EH (cell line): Measurements from ENCODE around the gene SMIM28.
"Not testable (repeated sequence)": the region's sequence is repeated elsewhere in the genome, so short reads cannot be mapped to it uniquely, and the experiment has no call there.

ENCODE experiments used
- DNase-seq: peaks from one replicate; pipeline ENCODE4 v3.0.0-alpha.2; 2015; ENCODE audit warnings: low read depth

The SMIM28 gene

GRCh38 chr6:138405816-138406413 is 28.2 kb downstream of the SMIM28 start:
- DNase-seq = no peak

DNA sequence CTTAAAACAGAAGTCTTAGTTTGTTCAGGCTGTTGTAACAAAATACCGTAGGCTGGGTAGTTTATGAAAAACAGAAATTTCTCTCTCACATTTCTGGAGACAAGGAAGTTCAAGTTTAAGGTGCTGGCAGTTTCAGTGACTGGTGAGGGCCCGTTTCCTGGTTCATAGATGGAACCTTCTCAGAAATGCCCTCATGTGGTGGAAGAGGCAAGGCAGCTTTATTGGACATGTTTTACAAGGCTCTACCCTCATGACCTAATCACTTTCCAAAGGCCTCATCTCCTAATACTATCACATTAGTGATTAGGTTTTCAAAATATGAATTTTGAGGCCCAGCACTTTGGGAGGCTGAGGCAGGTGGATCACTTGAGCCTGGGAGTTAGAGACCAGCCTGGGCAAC is 28.7 kb downstream of the SMIM28 start:
- no peak for DNase-seq

DNA sequence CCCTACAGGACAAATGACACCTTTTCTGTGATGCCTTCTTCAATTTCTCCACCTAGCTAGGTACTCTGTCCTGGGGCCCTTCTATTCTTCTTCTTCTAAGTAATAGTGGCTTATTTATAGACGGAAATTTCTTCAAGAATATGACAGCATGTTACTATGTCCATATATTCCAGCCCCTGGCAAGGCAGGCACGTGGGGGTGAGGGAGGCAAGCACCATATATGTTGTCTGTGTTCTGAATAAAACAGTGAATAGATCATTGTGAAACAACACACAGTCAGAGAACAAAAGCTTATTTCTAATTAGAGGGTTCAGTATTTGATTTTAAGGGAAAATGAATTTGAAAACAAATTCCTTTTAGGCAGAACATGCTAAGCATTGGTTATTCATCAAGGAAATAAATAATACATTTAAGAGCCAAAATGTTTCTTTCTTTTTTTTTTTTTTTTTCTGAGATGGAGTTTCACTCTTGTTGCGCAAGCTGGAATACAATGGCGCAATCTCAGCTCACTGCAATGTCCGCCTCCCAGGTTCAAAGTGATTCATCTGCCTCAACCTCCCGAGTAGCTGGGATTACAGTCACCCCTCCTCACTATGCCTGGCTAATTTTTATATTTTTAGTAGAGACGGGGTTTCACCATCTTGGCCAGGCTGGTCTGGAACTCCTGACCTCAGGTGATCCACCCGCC is 32.5 kb downstream of the SMIM28 start:
- DNase-seq = peak; percentile 66

DNA sequence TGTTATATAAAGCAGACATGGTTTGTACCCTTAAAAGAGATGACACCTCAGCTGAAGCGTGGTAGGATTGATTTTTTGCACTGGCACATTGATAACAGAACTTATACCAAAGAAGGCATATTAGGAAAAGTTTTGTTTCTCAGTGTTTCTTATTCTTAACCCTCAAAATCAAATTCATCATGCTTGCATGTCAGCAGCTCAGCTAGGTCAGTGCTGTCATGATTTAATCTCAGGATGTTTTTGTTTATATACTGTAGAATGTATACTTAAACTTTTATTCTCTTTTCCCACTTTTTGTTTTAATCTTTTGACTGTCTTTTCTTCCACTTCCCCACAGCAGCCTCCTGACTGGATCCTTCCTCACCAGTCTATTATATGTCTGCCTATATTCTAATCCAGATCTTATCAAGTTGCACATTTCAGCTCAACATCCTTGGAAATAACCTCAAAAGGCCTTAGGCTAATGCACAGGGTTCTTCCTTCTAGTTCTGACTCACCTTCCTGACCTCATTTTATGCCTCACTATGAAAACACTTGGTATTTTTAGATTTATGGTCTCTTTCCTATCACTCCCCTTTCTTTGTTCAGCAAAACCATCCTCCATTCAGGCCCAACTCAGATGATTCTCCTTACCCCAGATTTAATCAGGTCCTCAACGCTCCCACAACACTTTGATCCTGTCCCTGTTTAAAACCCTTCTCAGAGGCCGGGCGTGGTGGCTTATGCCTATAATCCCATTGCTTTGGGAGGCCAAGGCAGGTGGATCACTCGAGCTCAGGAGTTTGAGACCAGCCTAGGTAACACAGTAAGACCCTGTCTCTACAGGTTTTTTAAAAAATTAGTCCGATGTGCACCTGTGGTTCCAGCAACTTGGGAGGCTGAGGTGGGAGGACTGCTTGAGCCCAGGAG is 33.5 kb downstream of the SMIM28 start:
- peak; percentile 90 for DNase-seq

- no peak for DNase-seq
Observed at GRCh38 chr6:138415125-138415524, 37.4 kb downstream of the SMIM28 start.

DNA sequence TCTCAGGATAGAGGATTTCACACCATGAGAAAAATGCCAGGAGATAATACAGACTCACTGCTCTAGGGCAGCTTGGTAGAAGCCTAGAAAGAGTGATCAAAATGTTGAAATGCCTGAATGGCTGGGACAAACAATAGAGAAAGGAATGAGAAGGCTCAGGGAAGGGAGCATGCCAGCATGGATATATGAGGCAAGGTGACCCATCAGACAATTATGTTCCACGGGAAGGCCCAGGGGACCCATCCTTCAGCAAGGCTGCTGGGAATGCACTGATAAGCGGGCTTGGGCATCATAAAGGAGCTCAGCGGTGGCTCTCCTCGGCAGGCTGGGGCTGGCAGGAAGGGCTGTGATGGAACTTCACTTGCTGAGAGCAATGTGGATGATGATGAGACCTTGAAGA is 38.5 kb downstream of the SMIM28 start:
- DNase-seq = no peak

DNA sequence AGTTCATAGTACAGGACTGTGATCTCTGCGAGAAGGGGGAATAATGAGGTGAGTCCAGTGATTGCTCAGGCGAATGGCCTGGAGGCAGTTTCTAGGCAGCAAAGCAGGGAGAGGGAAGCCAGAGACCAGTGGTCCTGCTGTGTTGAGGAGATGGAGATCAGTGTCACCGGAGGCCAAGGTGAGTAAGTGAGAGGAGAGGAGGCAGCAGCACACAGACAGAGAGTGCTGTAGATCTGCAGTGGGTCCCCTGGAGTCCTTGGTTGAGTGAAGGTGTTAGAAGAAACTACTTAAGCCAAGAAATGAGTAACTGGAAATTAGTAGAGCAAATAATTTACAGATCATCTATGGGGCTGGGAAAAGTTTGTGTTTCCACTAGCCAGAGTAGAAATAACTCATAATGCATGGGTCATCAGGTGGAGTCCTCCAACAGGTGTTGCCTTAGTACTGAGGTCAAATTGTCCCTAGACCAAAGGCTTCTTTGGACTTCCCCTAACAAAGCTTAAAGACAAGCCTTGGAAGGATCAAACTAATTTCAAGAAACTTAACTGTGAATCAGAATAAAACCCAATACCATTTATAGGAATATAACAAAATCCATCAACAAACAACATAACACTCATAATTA is 39.9 kb downstream of the SMIM28 start:
- no peak for DNase-seq

DNA sequence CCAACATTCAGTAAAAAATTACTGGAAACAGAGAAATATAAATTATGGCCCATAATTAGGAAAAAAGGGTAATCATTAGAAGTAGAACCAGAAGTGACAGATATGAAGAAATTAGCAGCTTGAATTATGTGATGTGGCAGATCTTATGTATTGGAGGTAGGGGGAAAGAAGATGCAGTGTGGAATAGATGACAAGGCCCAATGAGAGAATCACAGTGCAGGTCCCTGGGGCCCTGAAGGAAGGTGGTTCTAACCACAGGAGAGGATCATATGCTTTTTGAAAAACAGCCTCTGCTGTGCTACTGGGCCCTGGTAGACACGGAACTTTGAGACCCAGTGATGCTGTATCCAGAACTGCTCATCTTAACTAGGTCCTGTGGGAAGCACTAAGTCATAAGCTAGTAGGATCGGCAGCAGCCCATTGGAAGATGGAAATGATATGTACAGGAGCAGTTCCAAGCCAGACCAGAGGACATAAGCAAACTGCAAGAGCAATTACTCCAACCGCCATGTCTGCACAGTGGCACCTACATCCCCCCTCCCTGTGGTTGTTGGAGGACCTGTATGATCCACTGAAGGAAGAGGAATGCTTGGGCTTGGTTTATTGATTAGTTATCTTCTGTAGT is 40.5 kb downstream of the SMIM28 start:
- DNase-seq = no peak

DNA sequence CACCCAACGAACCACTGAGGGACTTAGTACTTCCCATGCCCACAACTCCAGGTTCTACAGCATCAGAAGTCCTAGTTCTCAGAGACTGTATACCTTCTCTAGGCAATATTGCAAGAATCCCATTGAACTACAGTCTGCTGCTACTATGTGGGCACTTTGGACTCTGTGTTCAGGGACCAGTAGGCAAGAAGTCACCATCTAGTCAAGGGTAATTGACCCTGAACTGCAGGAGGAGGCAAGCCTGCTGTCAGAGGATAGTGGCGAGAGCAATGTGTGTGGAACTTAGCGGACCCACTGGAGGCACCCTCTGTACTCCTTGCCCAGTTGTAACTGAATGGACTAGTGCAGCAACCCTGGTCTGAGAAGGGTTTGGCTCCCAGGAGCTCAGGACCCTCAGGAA is 42.1 kb downstream of the SMIM28 start:
- DNase-seq = no peak

- no peak for DNase-seq
Observed at GRCh38 chr6:138420356-138420755, 42.7 kb downstream of the SMIM28 start.

- no peak for DNase-seq
Observed at GRCh38 chr6:138421089-138421488, 43.4 kb downstream of the SMIM28 start.

DNA sequence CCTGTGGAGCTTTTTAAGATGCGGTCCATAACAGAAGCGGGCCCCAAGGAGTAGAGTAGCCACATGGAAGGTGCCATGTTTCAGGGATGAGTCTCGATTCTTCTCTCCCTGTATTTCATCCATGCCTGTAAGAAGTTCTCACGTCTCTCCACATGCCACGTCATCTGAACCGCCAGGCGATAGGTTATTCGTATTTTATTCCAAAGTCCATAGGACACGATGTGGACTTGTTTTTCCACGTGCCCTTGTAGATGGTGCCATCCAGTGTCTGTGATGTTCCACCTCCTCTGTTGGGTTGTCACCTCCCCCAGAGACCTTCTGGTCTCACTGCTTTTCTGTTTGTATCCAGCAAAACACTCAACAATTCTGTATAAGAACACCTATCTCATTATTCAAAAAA is 43.9 kb downstream of the SMIM28 start:
- DNase-seq = no peak

DNA sequence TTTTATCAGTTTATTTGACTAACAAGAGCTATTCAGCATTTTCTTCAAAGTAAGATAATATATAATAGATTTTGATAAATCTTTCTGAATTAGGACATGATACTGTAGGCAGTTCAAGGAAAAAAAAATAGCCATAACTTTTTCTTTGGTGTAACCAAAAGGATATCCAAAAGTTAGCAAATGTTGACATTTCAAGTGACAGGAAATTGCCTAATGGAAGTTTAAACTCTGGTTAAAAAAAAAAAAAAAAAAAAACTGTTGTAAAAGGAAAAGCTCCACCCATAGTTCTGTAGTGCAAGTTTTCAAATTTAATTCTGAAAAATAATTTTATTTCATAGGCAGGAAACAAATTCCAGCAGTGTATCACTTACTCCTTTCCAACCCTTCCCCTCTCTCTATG is 45.2 kb downstream of the SMIM28 start:
- peak; percentile 24 for DNase-seq

GRCh38 chr6:138424004-138424904 is 46.5 kb downstream of the SMIM28 start:
- DNase-seq = no peak

- not testable (repeated sequence) for DNase-seq
Observed at GRCh38 chr6:138425256-138425655, 47.6 kb downstream of the SMIM28 start.

DNA sequence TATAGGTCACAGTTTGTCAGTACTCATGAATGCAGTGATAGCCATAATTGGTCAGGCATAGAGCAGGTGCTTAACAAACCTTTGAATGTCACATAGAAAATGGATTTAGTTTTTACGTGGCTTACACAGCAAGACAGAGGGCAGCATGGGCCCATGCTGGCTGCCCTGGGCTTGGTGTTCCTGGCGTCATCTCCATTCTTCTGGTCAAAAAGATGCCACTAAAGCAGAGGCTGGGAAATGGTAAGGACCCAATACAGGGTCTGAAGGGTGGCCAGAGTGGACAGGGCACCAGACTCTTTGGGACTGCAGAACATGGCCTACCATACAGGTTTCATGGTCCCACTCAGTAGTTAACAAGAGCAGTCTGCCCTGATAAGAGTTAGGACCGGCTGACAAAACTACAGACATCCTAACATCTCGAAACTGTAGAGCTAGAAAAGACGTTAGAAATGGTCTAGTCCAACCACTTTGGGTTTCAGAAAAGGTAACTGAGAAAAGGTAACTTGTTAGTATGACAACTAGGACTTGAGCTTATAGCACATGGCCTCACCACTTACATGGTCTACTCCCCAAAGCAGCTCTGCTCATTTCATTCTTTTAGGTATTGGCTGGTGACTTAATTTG is 48.9 kb downstream of the SMIM28 start:
- no peak for DNase-seq

DNA sequence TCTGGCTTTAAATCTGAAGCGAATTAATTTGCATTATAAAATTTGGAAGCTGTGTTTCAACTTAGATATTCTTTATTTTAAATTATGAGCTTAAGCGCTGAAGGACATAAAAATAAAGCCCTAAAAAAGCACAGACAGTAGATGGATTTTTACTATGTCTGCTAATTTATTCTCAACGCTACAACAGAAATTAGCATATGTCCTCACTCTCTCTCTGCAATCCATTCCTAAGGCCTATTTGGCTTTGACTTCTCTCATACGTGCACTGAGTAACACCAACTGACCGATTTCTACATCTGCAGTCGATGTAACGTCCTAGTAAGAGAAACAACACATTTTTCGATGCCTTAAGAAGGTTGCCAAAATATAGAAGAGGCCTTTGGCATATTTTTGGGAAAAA is 50.0 kb downstream of the SMIM28 start:
- no peak for DNase-seq

GRCh38 chr6:138428944-138429598 is 51.4 kb downstream of the SMIM28 start:
- DNase-seq = peak; percentile 67

- DNase-seq = peak; percentile 10
Observed at GRCh38 chr6:138429761-138430160, 52.1 kb downstream of the SMIM28 start.
